GM19467 (cell line): ENCODE measurements around the gene TNRC6A.
"Not testable (repeated sequence)": the region's sequence is repeated elsewhere in the genome, so short reads cannot be mapped to it uniquely, and the experiment has no call there.

Source experiments
- ATAC-seq: cut with Tn5 transposase; IDR thresholded peaks from one replicate; pipeline ENCODE4 v1.9.1; 2021; ENCODE audit warnings: mild to moderate bottlenecking, moderate library complexity; ENCODE audit not compliant: unreplicated experiment

TNRC6A gene

GRCh38 chr16:24723663-24724062 is 5.8 kb upstream of the TNRC6A start:
- ATAC-seq: no peak

GRCh38 chr16:24728011-24728410 is 1.4 kb upstream of the TNRC6A start:
- ATAC-seq: no peak

- ATAC-seq: no peak
Measured at GRCh38 chr16:24728891-24729242, 584 bp upstream of the TNRC6A start.

GRCh38 chr16:24729951-24730815 is 732 bp downstream of the TNRC6A start:
- no peak for ATAC-seq

- ATAC-seq: no peak
Measured at GRCh38 chr16:24730914-24731313, 1.5 kb downstream of the TNRC6A start.

- ATAC-seq: no peak
Measured at GRCh38 chr16:24731722-24732419, 2.4 kb downstream of the TNRC6A start.

- ATAC-seq: no peak
Measured at GRCh38 chr16:24734382-24734781, 4.9 kb downstream of the TNRC6A start.

GRCh38 chr16:24736758-24737157 is 7.3 kb downstream of the TNRC6A start:
- ATAC-seq: no peak

GRCh38 chr16:24737391-24737871 is 8.0 kb downstream of the TNRC6A start:
- no peak for ATAC-seq

- ATAC-seq: no peak
Measured at GRCh38 chr16:24737916-24738594, 8.6 kb downstream of the TNRC6A start.

GRCh38 chr16:24738895-24739294 is 9.4 kb downstream of the TNRC6A start:
- no peak for ATAC-seq

GRCh38 chr16:24741862-24742261 is 12.4 kb downstream of the TNRC6A start:
- ATAC-seq: no peak

GRCh38 chr16:24742610-24743009 is 13.2 kb downstream of the TNRC6A start:
- ATAC-seq: not testable (repeated sequence)

GRCh38 chr16:24745391-24745790 is 15.9 kb downstream of the TNRC6A start:
- no peak for ATAC-seq

- ATAC-seq: no peak
Measured at GRCh38 chr16:24745791-24746190, 16.3 kb downstream of the TNRC6A start.

GRCh38 chr16:24747441-24747840 is 18.0 kb downstream of the TNRC6A start:
- no peak for ATAC-seq

GRCh38 chr16:24748242-24748641 is 18.8 kb downstream of the TNRC6A start:
- ATAC-seq: no peak

GRCh38 chr16:24749310-24749709 is 19.9 kb downstream of the TNRC6A start:
- no peak for ATAC-seq

GRCh38 chr16:24749872-24750271 is 20.4 kb downstream of the TNRC6A start:
- not testable (repeated sequence) for ATAC-seq

- ATAC-seq: no peak
Measured at GRCh38 chr16:24753000-24753399, 23.5 kb downstream of the TNRC6A start.

GRCh38 chr16:24753437-24753836 is 24.0 kb downstream of the TNRC6A start:
- no peak for ATAC-seq

- no peak for ATAC-seq
Measured at GRCh38 chr16:24754543-24754942, 25.1 kb downstream of the TNRC6A start.
